GM23248 (cell line): Measurements from ENCODE around the gene M1AP. TPM values are rescaled to one million over a fixed set of nuclear protein-coding genes. Genes with fewer than 3 reads are reported as not detected.

Source experiments
- DNase-seq: peaks from one replicate; pipeline ENCODE4 v3.0.0-alpha.2; 2015
- H2AFZ ChIP-seq: fragments of 200-600 bp; sonication (generic); 2 replicates; pipeline ENCODE4 v1.6.1; 2016; ENCODE audit warnings: antibody characterized with exemption
- H3F3A ChIP-seq: fragments of 200-600 bp; sonication (generic); 2 replicates; pipeline ENCODE4 v1.6.1; 2016; ENCODE audit warnings: mild to moderate bottlenecking, antibody characterized with exemption, mixed run types; ENCODE audit not compliant: insufficient read depth
- H3K27ac ChIP-seq: fragments of 200-600 bp; sonication (generic); 2 replicates; pipeline ENCODE4 v1.5.1; 2016; ENCODE audit warnings: mild to moderate bottlenecking
- H3K27me3 ChIP-seq: fragments of 200-600 bp; sonication (generic); replicated peaks from 2 replicates; pipeline ENCODE4 v1.6.1; 2016; ENCODE audit warnings: mild to moderate bottlenecking; ENCODE audit not compliant: insufficient read depth
- H3K36me3 ChIP-seq: fragments of 200-600 bp; sonication (generic); 2 replicates; pipeline ENCODE4 v1.6.1; 2016; ENCODE audit warnings: low read depth, mild to moderate bottlenecking
- H3K4me1 ChIP-seq: fragments of 200-600 bp; sonication (generic); 2 replicates; pipeline ENCODE4 v1.6.1; 2016; ENCODE audit warnings: mild to moderate bottlenecking; ENCODE audit not compliant: insufficient read depth
- H3K4me2 ChIP-seq: fragments of 200-600 bp; sonication (generic); one replicate; pipeline ENCODE4 v1.6.1; 2016; ENCODE audit warnings: mild to moderate bottlenecking; ENCODE audit not compliant: unreplicated experiment
- H3K4me3 ChIP-seq: fragments of 200-600 bp; sonication (generic); 2 replicates; pipeline ENCODE4 v1.5.1; 2016; ENCODE audit warnings: mild to moderate bottlenecking
- H3K79me2 ChIP-seq: fragments of 200-600 bp; sonication (generic); 2 replicates; pipeline ENCODE4 v1.6.1; 2016; ENCODE audit warnings: mild to moderate bottlenecking; ENCODE audit not compliant: insufficient read depth
- H3K9ac ChIP-seq: fragments of 200-600 bp; sonication (generic); 2 replicates; pipeline ENCODE4 v1.6.1; 2016; ENCODE audit warnings: mild to moderate bottlenecking
- H3K9me2 ChIP-seq: fragments of 200-600 bp; sonication (generic); 2 replicates; pipeline ENCODE4 v1.6.1; 2016; ENCODE audit warnings: mixed run types, mild to moderate bottlenecking, moderate library complexity; ENCODE audit not compliant: insufficient read depth
- H3K9me3 ChIP-seq: fragments of 200-600 bp; sonication (generic); one replicate; pipeline ENCODE4 v1.6.1; 2017; ENCODE audit warnings: low read depth
- H4K20me1 ChIP-seq: fragments of 200-600 bp; sonication (generic); 2 replicates; pipeline ENCODE4 v1.6.0; 2016; ENCODE audit not compliant: insufficient read depth
- EZH2 ChIP-seq: fragments of 200-600 bp; sonication (generic); IDR thresholded peaks from 2 replicates; pipeline ENCODE4 v1.6.1; 2018; ENCODE audit warnings: antibody characterized with exemption, mild to moderate bottlenecking; ENCODE audit not compliant: insufficient read depth, poor library complexity, severe bottlenecking
- EZH2phosphoT487 ChIP-seq: fragments of 200-600 bp; sonication (generic); IDR thresholded peaks from 2 replicates; pipeline ENCODE4 v1.6.1; 2018; ENCODE audit warnings: antibody characterized with exemption, moderate library complexity, mild to moderate bottlenecking, low read depth; ENCODE audit not compliant: insufficient read depth
- WGBS, 2 experiments: methylation state at CpG; one replicate each; pipeline ENCODE4 v1.1.6; 2015 to 2017; ENCODE audit warnings: low lambda C conversion rate in 2 of 2, low coverage in 1 of 2; ENCODE audit errors: missing lambda C conversion rate in 2 of 2; 5-methylcytosine and 5-hydroxymethylcytosine counted together
- in situ Hi-C: fragments of 300-500 bp; cut with MboI; formaldehyde crosslinking; loops from 2 replicates; pipeline ENCODE4 v1.15.0; 2020
- polyA plus RNA-seq: library from polyadenylated mRNA; unstranded; fragments of >200 nt; fragmentation: Nextera tagmentation; extraction: Ambion mirVana; gene quantifications from 2 replicates; pipeline ENCODE4 v1.2.1, GENCODE V29; 2016
- total RNA-seq: library from RNA; depleted of rRNA; stranded (reverse); fragments of >200 nt; shearing (Covaris generic); gene quantifications from 2 replicates; pipeline ENCODE4 v1.2.3, GENCODE V29; 2014

Gene M1AP
- total and polyA plus RNA-seq, 2 experiments from 2014 or later = 0.18 to 1.5 TPM

DNA sequence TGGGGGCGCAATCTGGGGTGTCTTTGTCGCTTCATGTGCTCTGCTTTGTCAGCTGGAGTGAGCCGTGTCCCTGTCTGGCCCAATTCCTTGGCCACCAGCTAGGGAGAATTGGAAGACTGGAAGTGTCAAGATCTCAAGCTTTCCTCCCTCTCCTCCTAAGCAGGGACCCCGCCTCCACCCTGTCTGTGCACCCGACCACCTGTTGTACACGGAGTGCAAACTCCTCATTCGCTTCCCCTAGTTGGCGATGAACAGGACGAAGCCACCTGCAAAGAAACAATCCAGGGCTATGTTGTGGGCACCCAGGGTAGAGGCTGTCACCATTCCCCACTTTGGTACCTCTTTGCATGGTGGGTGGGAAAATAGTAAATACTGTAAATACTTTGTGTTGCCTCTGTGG is 120.4 kb downstream of the M1AP start:
- H3K27me3 ChIP-seq = no peaks in the 10 kb centered on the region
- peaks cover 51% of the 10 kb centered on the region for H3K79me2 ChIP-seq
- no peak overlapping the region for H2AFZ ChIP-seq
- TF ChIP-seq EZH2 (no peak), EZH2phosphoT487 (no peak)
- no peaks in the 10 kb centered on the region for H3K9me3 ChIP-seq
- H3K9me2 ChIP-seq = no peaks in the 10 kb centered on the region
- no peaks in the 10 kb centered on the region for H4K20me1 ChIP-seq
- no peak overlapping the region for H3K4me2 ChIP-seq
- H3K4me3 ChIP-seq = no peak overlapping the region
- in situ Hi-C loops = no loop called here
- no peak for DNase-seq
- H3K4me1 ChIP-seq = peaks cover 22% of the 10 kb centered on the region
- H3K36me3 ChIP-seq = 0 out of 2 replicates have a peak, but pooled peaks cover 11% of the 10 kb centered on the region
- peak overlapping the region; percentile 89; the same call in 1 of the 2 replicates for H3K9ac ChIP-seq
- no peak overlapping the region for H3K27ac ChIP-seq
- H3F3A ChIP-seq = peaks cover 15% of the 10 kb centered on the region; the same call in 1 of the 2 replicates
- 94% methylated on average over 9 of the region's 9 CpGs for WGBS, 2 experiments

GRCh38 chr2:74526649-74527230 is 121.4 kb downstream of the M1AP start:
- H3K79me2 ChIP-seq = peaks cover 46% of the 10 kb centered on the region
- H3K36me3 ChIP-seq = 0 out of 2 replicates have a peak, but pooled peaks cover 11% of the 10 kb centered on the region
- TF ChIP-seq EZH2 (no peak), EZH2phosphoT487 (no peak)
- H3K27ac ChIP-seq = no peak overlapping the region
- DNase-seq = no peak
- no peak overlapping the region for H3K4me2 ChIP-seq
- in situ Hi-C loops = no loop called here
- no peak overlapping the region for H3K4me3 ChIP-seq
- H3K4me1 ChIP-seq = peaks cover 18% of the 10 kb centered on the region
- no peaks in the 10 kb centered on the region for H3K27me3 ChIP-seq
- no peaks in the 10 kb centered on the region for H3K9me2 ChIP-seq
- no peaks in the 10 kb centered on the region for H4K20me1 ChIP-seq
- H3K9me3 ChIP-seq = no peaks in the 10 kb centered on the region
- H3F3A ChIP-seq = peaks cover 5% of the 10 kb centered on the region; the same call in 1 of the 2 replicates
- H3K9ac ChIP-seq = no peak overlapping the region
- 93 to 95% methylated on average over 11 of the region's 11 CpGs for WGBS, 2 experiments
- H2AFZ ChIP-seq = no peak overlapping the region

DNA sequence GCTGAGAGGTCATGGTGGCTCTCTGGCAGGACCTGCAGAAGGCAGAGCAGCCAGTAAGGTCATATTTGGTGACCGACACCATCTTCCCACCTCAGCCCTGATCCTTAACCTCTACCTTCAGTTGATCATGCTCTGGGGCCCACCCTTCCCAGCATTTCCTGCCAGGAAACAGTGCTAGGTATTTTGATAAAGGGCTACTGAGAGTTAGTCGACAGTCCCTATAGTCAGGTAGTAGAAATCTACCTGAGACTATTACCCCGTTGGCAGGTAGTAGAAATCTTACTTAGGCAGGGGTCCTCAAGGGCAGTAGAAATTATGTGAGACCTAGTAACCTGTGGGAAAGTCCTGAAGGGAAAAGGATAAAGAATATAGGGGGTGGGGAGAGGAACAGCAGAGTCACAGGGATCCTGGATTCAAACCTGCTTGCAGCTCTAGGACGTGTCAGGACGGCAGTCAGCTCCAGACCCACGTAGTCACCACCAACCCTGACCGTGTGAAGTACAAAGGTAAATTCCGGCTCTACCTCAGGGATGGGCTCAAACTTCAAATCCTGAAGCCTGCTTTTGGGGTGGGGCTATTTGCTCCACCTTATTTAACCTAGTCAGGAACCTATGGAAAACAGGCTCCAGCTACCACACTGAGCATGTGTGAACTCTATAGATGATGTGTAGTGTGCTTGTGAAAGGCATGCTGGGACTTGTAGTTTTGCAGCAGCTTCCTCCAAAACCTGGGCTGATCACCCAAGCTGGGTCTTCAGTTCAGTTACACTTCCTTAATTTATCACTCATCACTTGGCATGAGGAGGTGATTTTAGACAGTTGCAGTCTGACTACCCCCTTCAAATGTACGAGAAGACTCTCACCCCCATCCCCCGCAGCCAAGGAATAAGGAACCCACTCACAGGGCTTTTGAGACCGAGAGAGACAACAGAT is 122.1 kb downstream of the M1AP start, which contains the start of gene DQX1:
TSS of gene DQX1 (minus strand) at position 515 of the 932 bp plus-strand sequence. CDS start at position 13, 502 bp downstream.
- H3K36me3 ChIP-seq = 0 out of 2 replicates have a peak, but pooled peaks cover 11% of the 10 kb centered on the region
- peak; percentile 57 for DNase-seq
- no peak within 1 kb of the TSS for H3K4me3 ChIP-seq
- no peak within 1 kb of the TSS for H3K9ac ChIP-seq
- TF ChIP-seq EZH2phosphoT487 (no peak), EZH2 (no peak)
- in situ Hi-C loops = no loop called here
- no peak within 1 kb of the TSS for H3K4me2 ChIP-seq
- no peaks in the 10 kb centered on the region for H3K9me2 ChIP-seq
- H2AFZ ChIP-seq = no peak within 1 kb of the TSS
- H3K79me2 ChIP-seq = peaks cover 39% of the 10 kb centered on the region
- no peaks in the 10 kb centered on the region for H3K27me3 ChIP-seq
- no peaks in the 10 kb centered on the region for H4K20me1 ChIP-seq
- H3K4me1 ChIP-seq = peaks cover 10% of the 10 kb centered on the region
- no peaks in the 10 kb centered on the region for H3F3A ChIP-seq
- H3K9me3 ChIP-seq = no peaks in the 10 kb centered on the region
- 87 to 89% methylated on average over 11 of the region's 11 CpGs for WGBS, 2 experiments
- H3K27ac ChIP-seq = no peak within 1 kb of the TSS

- Histone ChIP-seq H3K4me3 (no peak overlapping the region), H4K20me1 (no peaks in the 10 kb centered on the region), H3K79me2 (peaks cover 30% of the 10 kb centered on the region), H2AFZ (no peak overlapping the region), H3K4me2 (no peak overlapping the region), H3F3A (no peaks in the 10 kb centered on the region), H3K9me3 (no peaks in the 10 kb centered on the region), H3K4me1 (peaks cover 7% of the 10 kb centered on the region), H3K36me3 (0 out of 2 replicates have a peak, but pooled peaks cover 11% of the 10 kb centered on the region), H3K9me2 (no peaks in the 10 kb centered on the region), H3K27ac (no peak overlapping the region), H3K27me3 (no peaks in the 10 kb centered on the region), H3K9ac (no peak overlapping the region)
- WGBS, 2 experiments = 79 to 80% methylated on average over 10 of the region's 10 CpGs
- in situ Hi-C loops = no loop called here
- DNase-seq = no peak
- TF ChIP-seq EZH2phosphoT487 (no peak), EZH2 (no peak)
These were observed 123.0 kb downstream of the M1AP start for GRCh38 chr2:74524955-74525716.
